Kidney (tissue), 14 donors: ENCODE measurements around the gene GAS2L2. TPM values are rescaled to one million over a fixed set of nuclear protein-coding genes. Genes with fewer than 3 reads are reported as not detected.

Source experiments
- DNase-seq, 5 donors: peaks; one replicate each; pipeline ENCODE4 v3.0.0-alpha.2; 2013 to 2020
- FAIRE-seq: peaks from 2 replicates; lab custom pipeline; 2012; peaks lifted over from hg19 to GRCh38; lab: Jason Lieb, UNC
- H3K27ac ChIP-seq, 2 donors: one replicate each; pipeline ENCODE4 v1.7.0; 2013; ENCODE audit warnings: low read depth in 2 of 2, low read length in 2 of 2, inconsistent platforms in 1 of 2
- H3K27me3 ChIP-seq: one replicate; pipeline ENCODE4 v1.7.1; 2013; ENCODE audit warnings: low read length, inconsistent platforms; ENCODE audit not compliant: control insufficient read depth, insufficient read depth
- H3K36me3 ChIP-seq, 3 donors: one replicate each; pipeline versions ENCODE4 v1.7.0 to v1.7.1; 2013; ENCODE audit warnings: low read length in 3 of 3, control low read depth in 1 of 3, inconsistent platforms in 1 of 3; ENCODE audit not compliant: insufficient read depth in 3 of 3, control insufficient read depth in 2 of 3
- H3K4me1 ChIP-seq, 3 donors: one replicate each; pipeline versions ENCODE4 v1.7.0 to v1.7.1; 2013; ENCODE audit warnings: low read length in 3 of 3, inconsistent platforms in 1 of 3, low read depth in 1 of 3; ENCODE audit not compliant: control insufficient read depth in 2 of 3, insufficient read depth in 2 of 3
- H3K4me3 ChIP-seq, 3 donors: one replicate each; pipeline versions ENCODE4 v1.7.0 to v1.8.1; 2013; ENCODE audit warnings: low read length in 3 of 3, control low read depth in 1 of 3, inconsistent platforms in 1 of 3
- H3K9ac ChIP-seq, 3 donors: one replicate each; pipeline versions ENCODE4 v1.7.0 to v1.7.1; 2013; ENCODE audit warnings: low read length in 3 of 3, control low read depth in 1 of 3, inconsistent platforms in 1 of 3
- H3K9me3 ChIP-seq, 3 donors: one replicate each; pipeline versions ENCODE4 v1.7.0 to v1.7.1; 2013; ENCODE audit warnings: low read length in 3 of 3, control low read depth in 1 of 3, inconsistent platforms in 1 of 3; ENCODE audit not compliant: control insufficient read depth in 2 of 3, insufficient read depth in 1 of 3
- intact Hi-C: fragments of 100-400 bp; cut with DNase I; formaldehyde crosslinking; loops from one replicate; pipeline ENCODE4 v1.11.1; 2022
- polyA plus RNA-seq: library from polyadenylated mRNA; stranded (reverse); fragments of 350-450 nt; fragmentation: Illumina TruSeq; extraction: RNeasy Lipid Tissue Mini Kit (QIAGEN cat#74804); gene quantifications from one replicate; pipeline ENCODE4 v1.2.3, GENCODE V29; 2014; ENCODE audit warnings: low read depth, low replicate concordance; ENCODE audit not compliant: insufficient read depth
- total RNA-seq: library from RNA; stranded (reverse); fragmentation: NEBNext Ultra II Directional; extraction: Animal tissue kit (Norgen Biotek cat#: 25700); gene quantifications from one replicate; pipeline ENCODE4 v1.2.1, GENCODE V29; 2021
- TF ChIP-seq, protein P1 (sequence below): IDR thresholded peaks from 3 replicates; pipeline ENCODE4 v1.5.1; 2012; ENCODE audit warnings: mild to moderate bottlenecking, moderate library complexity, borderline replicate concordance; ENCODE audit not compliant: insufficient read depth; ENCODE audit errors: extremely low read depth
- donor health status: control.
- donor health status: control.
- donor health status: control.
- donor health status: control.
- donor health status: control.
- donor health status: DM: yes; HTN: yes; CAD: no.
- donor health status: Normal renal cell carcinoma (clear cell type).

GAS2L2 gene
- total and polyA plus RNA-seq, 2 donors from 2014 or later, result not detected

DNA sequence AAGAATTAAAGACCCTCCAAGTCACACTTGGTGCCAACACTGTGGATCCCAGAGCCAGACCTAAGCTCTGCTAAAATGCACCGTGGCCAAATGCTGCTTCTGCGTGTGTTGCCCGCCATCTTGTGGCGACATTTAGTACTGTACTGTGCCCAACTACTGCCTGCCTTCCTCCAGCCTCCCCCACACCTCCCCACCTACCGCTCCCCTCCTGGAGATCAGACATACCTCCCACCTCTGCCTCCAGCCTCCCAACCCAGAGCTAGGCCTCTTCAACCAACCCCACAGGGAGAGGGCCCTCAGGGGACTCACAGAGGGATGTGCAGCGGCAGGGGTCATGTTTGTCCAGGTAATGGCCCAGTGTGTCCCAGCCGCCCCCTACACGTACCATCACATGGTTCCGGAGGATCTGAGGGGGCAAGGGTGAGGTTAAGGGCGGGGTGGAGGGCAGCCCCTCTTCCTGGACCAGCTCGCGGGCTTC lies 5.5 kb downstream of the GAS2L2 start:
- H3K9ac ChIP-seq, result no peak overlapping the region
- DNase-seq, result peak; percentile 79 to 87 (median 85)
- H3K36me3 ChIP-seq, result no peaks in the 10 kb centered on the region
- no peaks in the 10 kb centered on the region for H3K9me3 ChIP-seq
- H3K4me3 ChIP-seq, result no peak overlapping the region
- no peak overlapping the region for H3K27ac ChIP-seq
- intact Hi-C loops, result loop anchor here (10.0 kb wide), 1 partner anchor 133 kb away; no protein-coding TSS in a partner anchor
- peaks cover 0 to 9% (median 0%) of the 10 kb centered on the region in 3 donors for H3K4me1 ChIP-seq
- TF ChIP-seq, protein P1, sequence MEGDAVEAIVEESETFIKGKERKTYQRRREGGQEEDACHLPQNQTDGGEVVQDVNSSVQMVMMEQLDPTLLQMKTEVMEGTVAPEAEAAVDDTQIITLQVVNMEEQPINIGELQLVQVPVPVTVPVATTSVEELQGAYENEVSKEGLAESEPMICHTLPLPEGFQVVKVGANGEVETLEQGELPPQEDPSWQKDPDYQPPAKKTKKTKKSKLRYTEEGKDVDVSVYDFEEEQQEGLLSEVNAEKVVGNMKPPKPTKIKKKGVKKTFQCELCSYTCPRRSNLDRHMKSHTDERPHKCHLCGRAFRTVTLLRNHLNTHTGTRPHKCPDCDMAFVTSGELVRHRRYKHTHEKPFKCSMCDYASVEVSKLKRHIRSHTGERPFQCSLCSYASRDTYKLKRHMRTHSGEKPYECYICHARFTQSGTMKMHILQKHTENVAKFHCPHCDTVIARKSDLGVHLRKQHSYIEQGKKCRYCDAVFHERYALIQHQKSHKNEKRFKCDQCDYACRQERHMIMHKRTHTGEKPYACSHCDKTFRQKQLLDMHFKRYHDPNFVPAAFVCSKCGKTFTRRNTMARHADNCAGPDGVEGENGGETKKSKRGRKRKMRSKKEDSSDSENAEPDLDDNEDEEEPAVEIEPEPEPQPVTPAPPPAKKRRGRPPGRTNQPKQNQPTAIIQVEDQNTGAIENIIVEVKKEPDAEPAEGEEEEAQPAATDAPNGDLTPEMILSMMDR, result peak; percentile 98
- H3K27me3 ChIP-seq, result peaks cover 5% of the 10 kb centered on the region
- no peak for FAIRE-seq

DNA sequence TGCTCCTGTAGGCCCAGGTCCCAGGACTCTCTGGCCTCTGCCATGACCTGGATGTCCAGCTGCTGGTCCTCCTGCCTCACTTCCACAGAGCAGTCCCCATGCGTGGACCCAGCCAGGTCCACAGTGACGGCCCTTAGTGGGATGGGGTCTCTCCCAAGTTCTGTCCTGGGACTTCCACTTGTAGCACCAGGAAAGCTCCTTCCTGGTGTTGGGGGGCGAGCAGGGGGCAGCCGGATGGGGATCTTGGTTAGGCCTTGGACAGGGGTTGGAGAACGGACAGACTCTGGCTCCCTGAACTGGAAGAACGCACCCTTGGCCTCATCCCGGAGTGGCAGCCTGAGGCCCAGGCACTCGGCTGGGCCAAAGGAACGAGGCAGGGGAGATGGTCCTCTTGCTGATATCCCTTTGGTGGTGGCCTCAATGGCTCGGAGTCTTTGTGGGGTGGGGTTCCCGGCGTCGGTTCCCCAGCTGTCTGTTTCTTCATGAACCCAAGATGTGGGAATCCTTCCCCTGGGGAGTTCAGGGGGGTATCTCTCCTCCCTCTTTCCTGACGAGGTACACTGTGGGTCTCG lies 7.2 kb downstream of the GAS2L2 start:
- no peak overlapping the region for H3K9ac ChIP-seq
- FAIRE-seq (no peak), DNase-seq (no peak)
- intact Hi-C loops, result loop anchor here (10.0 kb wide), 1 partner anchor 131 kb away; no protein-coding TSS in a partner anchor
- TF ChIP-seq, protein P1, result no peak
- H3K36me3 ChIP-seq, result no peaks in the 10 kb centered on the region
- no peak overlapping the region for H3K27ac ChIP-seq
- no peak overlapping the region for H3K4me3 ChIP-seq
- H3K9me3 ChIP-seq, result no peaks in the 10 kb centered on the region
- peaks cover 0 to 9% (median 0%) of the 10 kb centered on the region in 3 donors for H3K4me1 ChIP-seq
- H3K27me3 ChIP-seq, result peaks cover 10% of the 10 kb centered on the region

DNA sequence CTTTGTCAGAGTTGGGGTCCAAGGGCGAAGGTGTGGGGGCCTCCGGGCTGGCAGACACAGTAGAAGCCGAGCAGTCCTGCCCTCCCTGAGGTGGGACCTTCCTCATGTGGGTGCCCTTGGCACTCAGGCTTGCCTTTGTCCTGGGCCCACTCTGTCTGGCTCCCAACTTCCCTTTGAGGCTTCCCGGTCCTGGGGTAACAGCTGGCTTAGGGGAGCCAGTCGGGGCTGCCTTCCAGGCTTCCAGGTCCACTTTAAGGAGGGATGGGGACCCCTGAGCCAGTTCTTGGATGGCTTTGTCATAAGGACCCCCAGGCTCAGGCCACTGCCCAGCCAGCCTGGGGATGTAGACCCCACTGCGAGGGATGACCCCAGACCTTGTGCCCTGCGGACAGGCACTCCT lies 7.8 kb downstream of the GAS2L2 start:
- no peaks in the 10 kb centered on the region for H3K9me3 ChIP-seq
- DNase-seq (peak in 1 of 5 donors; percentile 47), FAIRE-seq (no peak)
- H3K27me3 ChIP-seq, result peaks cover 13% of the 10 kb centered on the region
- peaks cover 0 to 9% (median 0%) of the 10 kb centered on the region in 3 donors for H3K4me1 ChIP-seq
- intact Hi-C loops, result loop anchor here (10.0 kb wide), 1 partner anchor 130 kb away; no protein-coding TSS in a partner anchor
- H3K4me3 ChIP-seq, result no peak overlapping the region
- TF ChIP-seq, protein P1, result no peak
- no peak overlapping the region for H3K9ac ChIP-seq
- no peaks in the 10 kb centered on the region for H3K36me3 ChIP-seq
- no peak overlapping the region for H3K27ac ChIP-seq
